D721Med (cell line): ENCODE results near the gene CNDP2.

Source experiments
- DNase-seq: peaks from one replicate; pipeline ENCODE4 v3.0.0; 2011; ENCODE audit warnings: low spot score; ENCODE audit not compliant: insufficient read length
- FAIRE-seq: peaks from 2 replicates; lab custom pipeline; 2011; peaks lifted over from hg19 to GRCh38; lab: Jason Lieb, UNC
- CTCF ChIP-seq: IDR thresholded peaks from 2 replicates; pipeline ENCODE4 v1.5.1; 2012; ENCODE audit warnings: mild to moderate bottlenecking, control low read depth; ENCODE audit not compliant: insufficient read depth; ENCODE audit errors: missing control alignments

Gene CNDP2

GRCh38 chr18:74573053-74573452, 76.9 kb downstream of the CNDP2 start:
- FAIRE-seq (peak; percentile 96), DNase-seq (no peak)
- TF ChIP-seq CTCF, result no peak
